ENCODE results near the gene PER1. TPM values are rescaled to one million over a fixed set of nuclear protein-coding genes. Genes with fewer than 3 reads are reported as not detected.

The PER1 gene
- total and polyA plus RNA-seq, 10 of the 15 experiments (the other 5 are each of a cell fraction or from before 2014, with no cell fraction given) = 0.02 to 25.1 (median 5.4) TPM

DNA sequence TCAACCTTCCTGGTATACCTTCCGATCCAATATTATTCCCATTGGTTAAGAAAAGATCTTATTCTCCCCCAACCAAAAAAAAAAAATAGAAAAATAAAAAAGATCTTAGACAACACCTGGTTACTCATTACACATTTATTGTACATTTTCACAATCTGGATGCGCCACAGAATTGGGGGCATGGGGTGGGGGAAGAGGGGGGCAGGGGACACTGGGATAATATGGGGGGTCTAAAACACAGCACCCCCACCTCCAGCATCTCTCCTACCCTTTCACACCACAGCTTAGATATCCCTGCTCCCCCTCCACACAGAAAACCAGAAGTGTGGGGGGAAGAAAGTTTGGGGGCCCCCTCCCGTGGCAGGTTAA, 6.8 kb upstream of the PER1 start:
- Histone ChIP-seq H3K9me3 (replicated peaks; ENCODE audit: control insufficient read depth, insufficient read depth, low read length) (no peaks in the 10 kb centered on the region), H3K27me3 (replicated peaks in 1 of 2; ENCODE audit: control insufficient read depth in 2 of 2, insufficient read depth in 2 of 2, low read length in 1 of 2) (no peaks in the 10 kb centered on the region), H3K9ac (ENCODE audit: control insufficient read depth, insufficient read depth, low read length) (no peak overlapping the region), H3K27ac (ENCODE audit: control insufficient read depth, insufficient read depth) (no peak overlapping the region), H3K36me3 (ENCODE audit: control insufficient read depth in 2 of 2, insufficient read depth in 2 of 2, low read length in 1 of 2) (peaks cover 0 to 5% of the 10 kb centered on the region in 2 experiments; a peak in 1 of 4 replicates), H3K4me1 (ENCODE audit: control insufficient read depth, insufficient read depth, low read length) (peaks cover 30% of the 10 kb centered on the region), H3K4me3 (no peak overlapping the region), H2AFZ (ENCODE audit: control insufficient read depth, low read depth, low read length) (no peak overlapping the region), H4K20me1 (ENCODE audit: control insufficient read depth, insufficient read depth) (no peaks in the 10 kb centered on the region), H3K79me2 (ENCODE audit: control insufficient read depth, insufficient read depth, low read length) (peaks cover 26% of the 10 kb centered on the region), H3K4me2 (ENCODE audit: control insufficient read depth, insufficient read depth) (no peak overlapping the region)
- no TSS peak for BruUV-seq (replicated peaks)
- WGBS (ENCODE audit: insufficient coverage, insufficient replicate concordance, low lambda C conversion rate, missing lambda C conversion rate) = 22% methylated on average over 2 of the region's 3 CpGs
- intact Hi-C loops (cut with micrococcal nuclease; ENCODE audit: unreplicated experiment) = no loop called here
- no peak for DNase-seq (ENCODE audit: low read depth, low spot score)
- ATAC-seq = no peak
- POLR2A ChIA-PET = interaction anchor here (1.1 to 7.5 kb wide), 4 partner anchors 21 to 64 kb away, joined by 5 to 71 read pairs (median 8); partner anchors contain the start of gene BORCS6
- SMC1A ChIA-PET (ENCODE audit: uncharacterized antibody, unreplicated experiment) = interaction anchor here (0.9 to 5.1 kb wide), 9 partner anchors 20 to 101 kb away, joined by 3 to 42 read pairs (median 6); partner anchors contain the start of genes ALOXE3 and HES7
- FAIRE-seq = no peak
- RAD21 ChIA-PET (ENCODE audit: unreplicated experiment) = interaction anchor here (0.7 to 2.4 kb wide), 10 partner anchors 15 to 141 kb away, joined by 3 to 16 read pairs (median 4); partner anchors contain the start of gene HES7
- in situ Hi-C loops (cut with MboI) = no loop called here
- CTCF ChIA-PET = interaction anchor here (0.7 to 5.3 kb wide), 17 partner anchors 8 to 142 kb away, joined by 3 to 46 read pairs (median 6); partner anchors contain the start of genes ALOXE3 and HES7
- TF ChIP-seq, protein P1, sequence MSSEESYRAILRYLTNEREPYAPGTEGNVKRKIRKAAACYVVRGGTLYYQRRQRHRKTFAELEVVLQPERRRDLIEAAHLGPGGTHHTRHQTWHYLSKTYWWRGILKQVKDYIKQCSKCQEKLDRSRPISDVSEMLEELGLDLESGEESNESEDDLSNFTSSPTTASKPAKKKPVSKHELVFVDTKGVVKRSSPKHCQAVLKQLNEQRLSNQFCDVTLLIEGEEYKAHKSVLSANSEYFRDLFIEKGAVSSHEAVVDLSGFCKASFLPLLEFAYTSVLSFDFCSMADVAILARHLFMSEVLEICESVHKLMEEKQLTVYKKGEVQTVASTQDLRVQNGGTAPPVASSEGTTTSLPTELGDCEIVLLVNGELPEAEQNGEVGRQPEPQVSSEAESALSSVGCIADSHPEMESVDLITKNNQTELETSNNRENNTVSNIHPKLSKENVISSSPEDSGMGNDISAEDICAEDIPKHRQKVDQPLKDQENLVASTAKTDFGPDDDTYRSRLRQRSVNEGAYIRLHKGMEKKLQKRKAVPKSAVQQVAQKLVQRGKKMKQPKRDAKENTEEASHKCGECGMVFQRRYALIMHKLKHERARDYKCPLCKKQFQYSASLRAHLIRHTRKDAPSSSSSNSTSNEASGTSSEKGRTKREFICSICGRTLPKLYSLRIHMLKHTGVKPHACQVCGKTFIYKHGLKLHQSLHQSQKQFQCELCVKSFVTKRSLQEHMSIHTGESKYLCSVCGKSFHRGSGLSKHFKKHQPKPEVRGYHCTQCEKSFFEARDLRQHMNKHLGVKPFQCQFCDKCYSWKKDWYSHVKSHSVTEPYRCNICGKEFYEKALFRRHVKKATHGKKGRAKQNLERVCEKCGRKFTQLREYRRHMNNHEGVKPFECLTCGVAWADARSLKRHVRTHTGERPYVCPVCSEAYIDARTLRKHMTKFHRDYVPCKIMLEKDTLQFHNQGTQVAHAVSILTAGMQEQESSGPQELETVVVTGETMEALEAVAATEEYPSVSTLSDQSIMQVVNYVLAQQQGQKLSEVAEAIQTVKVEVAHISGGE (CRISPR knock-in tag; IDR thresholded peaks at IDR 0.05) = no peak
- TF ChIP-seq ZNF217 (IDR thresholded peaks at IDR 0.05) (no peak), CHD1 (IDR thresholded peaks at IDR 0.05; ENCODE audit: low read depth, low read length) (no peak), NR2C1 (IDR thresholded peaks at IDR 0.05) (no peak), ZSCAN29 (IDR thresholded peaks at IDR 0.05) (no peak), CBX5 (IDR thresholded peaks at IDR 0.05; ENCODE audit: low read depth) (no peak), ATF7 (IDR thresholded peaks at IDR 0.05; ENCODE audit: low read depth) (no peak)
- TF ChIP-seq, protein P2, sequence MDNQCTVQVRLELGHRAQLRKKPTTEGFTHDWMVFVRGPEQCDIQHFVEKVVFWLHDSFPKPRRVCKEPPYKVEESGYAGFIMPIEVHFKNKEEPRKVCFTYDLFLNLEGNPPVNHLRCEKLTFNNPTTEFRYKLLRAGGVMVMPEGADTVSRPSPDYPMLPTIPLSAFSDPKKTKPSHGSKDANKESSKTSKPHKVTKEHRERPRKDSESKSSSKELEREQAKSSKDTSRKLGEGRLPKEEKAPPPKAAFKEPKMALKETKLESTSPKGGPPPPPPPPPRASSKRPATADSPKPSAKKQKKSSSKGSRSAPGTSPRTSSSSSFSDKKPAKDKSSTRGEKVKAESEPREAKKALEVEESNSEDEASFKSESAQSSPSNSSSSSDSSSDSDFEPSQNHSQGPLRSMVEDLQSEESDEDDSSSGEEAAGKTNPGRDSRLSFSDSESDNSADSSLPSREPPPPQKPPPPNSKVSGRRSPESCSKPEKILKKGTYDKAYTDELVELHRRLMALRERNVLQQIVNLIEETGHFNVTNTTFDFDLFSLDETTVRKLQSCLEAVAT (IDR thresholded peaks at IDR 0.05) = no peak
- TF ChIP-seq, protein P3, sequence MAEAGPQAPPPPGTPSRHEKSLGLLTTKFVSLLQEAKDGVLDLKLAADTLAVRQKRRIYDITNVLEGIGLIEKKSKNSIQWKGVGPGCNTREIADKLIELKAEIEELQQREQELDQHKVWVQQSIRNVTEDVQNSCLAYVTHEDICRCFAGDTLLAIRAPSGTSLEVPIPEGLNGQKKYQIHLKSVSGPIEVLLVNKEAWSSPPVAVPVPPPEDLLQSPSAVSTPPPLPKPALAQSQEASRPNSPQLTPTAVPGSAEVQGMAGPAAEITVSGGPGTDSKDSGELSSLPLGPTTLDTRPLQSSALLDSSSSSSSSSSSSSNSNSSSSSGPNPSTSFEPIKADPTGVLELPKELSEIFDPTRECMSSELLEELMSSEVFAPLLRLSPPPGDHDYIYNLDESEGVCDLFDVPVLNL (IDR thresholded peaks at IDR 0.05; ENCODE audit: low read depth, low read length) = no peak
- TF ChIP-seq, protein P4, sequence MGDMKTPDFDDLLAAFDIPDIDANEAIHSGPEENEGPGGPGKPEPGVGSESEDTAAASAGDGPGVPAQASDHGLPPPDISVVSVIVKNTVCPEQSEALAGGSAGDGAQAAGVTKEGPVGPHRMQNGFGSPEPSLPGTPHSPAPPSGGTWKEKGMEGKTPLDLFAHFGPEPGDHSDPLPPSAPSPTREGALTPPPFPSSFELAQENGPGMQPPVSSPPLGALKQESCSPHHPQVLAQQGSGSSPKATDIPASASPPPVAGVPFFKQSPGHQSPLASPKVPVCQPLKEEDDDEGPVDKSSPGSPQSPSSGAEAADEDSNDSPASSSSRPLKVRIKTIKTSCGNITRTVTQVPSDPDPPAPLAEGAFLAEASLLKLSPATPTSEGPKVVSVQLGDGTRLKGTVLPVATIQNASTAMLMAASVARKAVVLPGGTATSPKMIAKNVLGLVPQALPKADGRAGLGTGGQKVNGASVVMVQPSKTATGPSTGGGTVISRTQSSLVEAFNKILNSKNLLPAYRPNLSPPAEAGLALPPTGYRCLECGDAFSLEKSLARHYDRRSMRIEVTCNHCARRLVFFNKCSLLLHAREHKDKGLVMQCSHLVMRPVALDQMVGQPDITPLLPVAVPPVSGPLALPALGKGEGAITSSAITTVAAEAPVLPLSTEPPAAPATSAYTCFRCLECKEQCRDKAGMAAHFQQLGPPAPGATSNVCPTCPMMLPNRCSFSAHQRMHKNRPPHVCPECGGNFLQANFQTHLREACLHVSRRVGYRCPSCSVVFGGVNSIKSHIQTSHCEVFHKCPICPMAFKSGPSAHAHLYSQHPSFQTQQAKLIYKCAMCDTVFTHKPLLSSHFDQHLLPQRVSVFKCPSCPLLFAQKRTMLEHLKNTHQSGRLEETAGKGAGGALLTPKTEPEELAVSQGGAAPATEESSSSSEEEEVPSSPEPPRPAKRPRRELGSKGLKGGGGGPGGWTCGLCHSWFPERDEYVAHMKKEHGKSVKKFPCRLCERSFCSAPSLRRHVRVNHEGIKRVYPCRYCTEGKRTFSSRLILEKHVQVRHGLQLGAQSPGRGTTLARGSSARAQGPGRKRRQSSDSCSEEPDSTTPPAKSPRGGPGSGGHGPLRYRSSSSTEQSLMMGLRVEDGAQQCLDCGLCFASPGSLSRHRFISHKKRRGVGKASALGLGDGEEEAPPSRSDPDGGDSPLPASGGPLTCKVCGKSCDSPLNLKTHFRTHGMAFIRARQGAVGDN (IDR thresholded peaks at IDR 0.05) = no peak
